ENCODE measurements around the gene CIAO1. TPM values are rescaled to one million over a fixed set of nuclear protein-coding genes. Genes with fewer than 3 reads are reported as not detected.

CIAO1 gene
- total and polyA plus RNA-seq, 2 of the 13 experiments (the other 11 are each of a cell fraction or from before 2014, with no cell fraction given) = 99.3 to 120 TPM

DNA sequence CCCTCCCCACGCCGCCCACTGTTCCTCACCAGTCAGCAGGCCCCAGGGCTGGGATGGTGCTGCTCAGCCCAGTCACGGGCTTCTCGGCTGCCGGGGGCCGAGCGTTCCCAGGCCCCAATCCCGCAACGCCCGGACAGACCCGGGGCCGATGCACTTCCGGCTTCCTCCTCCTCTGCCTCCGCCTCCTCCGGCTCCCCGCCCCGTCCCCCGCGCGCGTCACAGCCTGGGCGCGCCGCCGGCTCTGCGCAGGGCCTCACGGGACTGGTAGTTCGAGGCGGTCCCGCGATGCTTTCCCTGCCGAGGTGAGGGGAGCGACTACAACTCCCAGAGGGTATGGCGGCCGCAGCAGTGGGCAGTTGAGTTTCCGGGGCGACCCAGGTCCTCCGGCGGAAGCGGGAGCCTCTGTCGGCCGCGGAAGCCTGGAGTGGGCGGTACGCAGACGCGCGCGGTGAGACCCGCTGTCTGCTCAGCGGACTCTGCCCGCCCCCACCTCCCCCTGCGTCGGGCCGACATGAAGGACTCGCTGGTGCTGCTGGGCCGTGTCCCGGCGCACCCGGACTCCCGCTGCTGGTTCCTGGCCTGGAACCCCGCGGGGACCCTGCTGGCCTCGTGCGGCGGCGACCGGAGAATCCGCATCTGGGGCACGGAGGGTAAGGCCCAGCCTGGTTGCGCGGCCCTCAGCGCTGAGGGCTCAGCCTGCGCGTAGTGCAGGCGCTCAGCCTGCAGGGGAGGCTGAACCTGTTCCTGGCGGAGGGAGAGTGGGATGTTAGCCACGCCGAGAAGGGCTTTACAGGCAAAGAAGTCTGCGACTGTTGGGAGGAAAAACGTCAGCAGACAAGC lies at the start of gene CIAO1, which contains the start of gene TMEM127 (continued):
- peak; percentile 94 for TF ChIP-seq ZNF343 (CRISPR knock-in tag; IDR thresholded peaks at IDR 0.05)
- peak; percentile 92 for TF ChIP-seq MZF1 (CRISPR knock-in tag; IDR thresholded peaks at IDR 0.05; ENCODE audit: borderline replicate concordance)
- TF ChIP-seq ZSCAN29 (CRISPR knock-in tag; conservative IDR thresholded peaks at IDR 0.05) = peak; percentile 92
- TF ChIP-seq KDM5B (CRISPR knock-in tag; IDR thresholded peaks at IDR 0.05; ENCODE audit: borderline replicate concordance) = peak; percentile 97
- TF ChIP-seq SIX4 (CRISPR knock-in tag; IDR thresholded peaks at IDR 0.05) = peak; percentile 77
- TF ChIP-seq GATAD1 (CRISPR knock-in tag; IDR thresholded peaks at IDR 0.05) = peak; percentile 95
- TF ChIP-seq, protein P1, sequence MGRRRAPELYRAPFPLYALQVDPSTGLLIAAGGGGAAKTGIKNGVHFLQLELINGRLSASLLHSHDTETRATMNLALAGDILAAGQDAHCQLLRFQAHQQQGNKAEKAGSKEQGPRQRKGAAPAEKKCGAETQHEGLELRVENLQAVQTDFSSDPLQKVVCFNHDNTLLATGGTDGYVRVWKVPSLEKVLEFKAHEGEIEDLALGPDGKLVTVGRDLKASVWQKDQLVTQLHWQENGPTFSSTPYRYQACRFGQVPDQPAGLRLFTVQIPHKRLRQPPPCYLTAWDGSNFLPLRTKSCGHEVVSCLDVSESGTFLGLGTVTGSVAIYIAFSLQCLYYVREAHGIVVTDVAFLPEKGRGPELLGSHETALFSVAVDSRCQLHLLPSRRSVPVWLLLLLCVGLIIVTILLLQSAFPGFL (CRISPR knock-in tag; IDR thresholded peaks at IDR 0.05) = no peak
- TF ChIP-seq, protein P2, sequence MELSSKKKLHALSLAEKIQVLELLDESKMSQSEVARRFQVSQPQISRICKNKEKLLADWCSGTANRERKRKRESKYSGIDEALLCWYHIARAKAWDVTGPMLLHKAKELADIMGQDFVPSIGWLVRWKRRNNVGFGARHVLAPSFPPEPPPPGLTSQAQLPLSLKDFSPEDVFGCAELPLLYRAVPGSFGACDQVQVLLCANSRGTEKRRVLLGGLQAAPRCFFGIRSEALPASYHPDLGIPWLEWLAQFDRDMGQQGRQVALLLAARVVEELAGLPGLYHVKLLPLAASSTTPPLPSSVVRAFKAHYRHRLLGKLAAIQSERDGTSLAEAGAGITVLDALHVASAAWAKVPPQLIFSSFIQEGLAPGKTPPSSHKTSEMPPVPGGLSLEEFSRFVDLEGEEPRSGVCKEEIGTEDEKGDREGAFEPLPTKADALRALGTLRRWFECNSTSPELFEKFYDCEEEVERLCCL (CRISPR knock-in tag; IDR thresholded peaks at IDR 0.05; ENCODE audit: borderline replicate concordance) = peak; percentile 94
- peak; percentile 88; the same call in 1 of the 2 replicates for TF ChIP-seq ZFP36L2 (CRISPR knock-in tag; IDR thresholded peaks at IDR 0.05)
- TF ChIP-seq, protein P3, sequence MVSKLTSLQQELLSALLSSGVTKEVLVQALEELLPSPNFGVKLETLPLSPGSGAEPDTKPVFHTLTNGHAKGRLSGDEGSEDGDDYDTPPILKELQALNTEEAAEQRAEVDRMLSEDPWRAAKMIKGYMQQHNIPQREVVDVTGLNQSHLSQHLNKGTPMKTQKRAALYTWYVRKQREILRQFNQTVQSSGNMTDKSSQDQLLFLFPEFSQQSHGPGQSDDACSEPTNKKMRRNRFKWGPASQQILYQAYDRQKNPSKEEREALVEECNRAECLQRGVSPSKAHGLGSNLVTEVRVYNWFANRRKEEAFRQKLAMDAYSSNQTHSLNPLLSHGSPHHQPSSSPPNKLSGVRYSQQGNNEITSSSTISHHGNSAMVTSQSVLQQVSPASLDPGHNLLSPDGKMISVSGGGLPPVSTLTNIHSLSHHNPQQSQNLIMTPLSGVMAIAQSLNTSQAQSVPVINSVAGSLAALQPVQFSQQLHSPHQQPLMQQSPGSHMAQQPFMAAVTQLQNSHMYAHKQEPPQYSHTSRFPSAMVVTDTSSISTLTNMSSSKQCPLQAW (CRISPR knock-in tag; IDR thresholded peaks at IDR 0.05) = peak; percentile 95
- peak; percentile 71; the same call in 1 of the 2 replicates for TF ChIP-seq DMTF1 (CRISPR knock-in tag; IDR thresholded peaks at IDR 0.05)
- 0 out of 2 replicates have a peak, but pooled peaks have one; percentile 82 for TF ChIP-seq ZNF484 (CRISPR knock-in tag; IDR thresholded peaks at IDR 0.05; ENCODE audit: borderline replicate concordance, low read depth)
- no peak for TF ChIP-seq ZNF646 (CRISPR knock-in tag; IDR thresholded peaks at IDR 0.05)
- 0 out of 2 replicates have a peak, but pooled peaks have one; percentile 59 for TF ChIP-seq NFE2L1 (CRISPR knock-in tag; IDR thresholded peaks at IDR 0.05; ENCODE audit: borderline replicate concordance)
- TF ChIP-seq ZNF709 (CRISPR knock-in tag; IDR thresholded peaks at IDR 0.05) = peak; percentile 84; the same call in 1 of the 2 replicates

Data from HepG2 (cell line).